Duodenal mucosa (tissue), 2 donors: Measurements from ENCODE around the gene MCM10.

Experiments
- H3K27ac ChIP-seq: one replicate; pipeline ENCODE4 v1.7.0; 2013; ENCODE audit warnings: low read depth, low read length
- H3K27me3 ChIP-seq, 2 donors: one replicate each; pipeline ENCODE4 v1.7.0; 2013; ENCODE audit warnings: low read length in 2 of 2, control low read depth in 1 of 2; ENCODE audit not compliant: insufficient read depth in 2 of 2, control insufficient read depth in 1 of 2
- H3K36me3 ChIP-seq, 2 donors: one replicate each; pipeline ENCODE4 v1.7.0; 2013; ENCODE audit warnings: low read length in 2 of 2, control low read depth in 1 of 2; ENCODE audit not compliant: insufficient read depth in 2 of 2, control insufficient read depth in 1 of 2
- H3K4me1 ChIP-seq, 2 donors: one replicate each; pipeline ENCODE4 v1.7.0; 2013; ENCODE audit warnings: low read length in 2 of 2, control low read depth in 1 of 2; ENCODE audit not compliant: insufficient read depth in 2 of 2, control insufficient read depth in 1 of 2
- H3K4me3 ChIP-seq, 2 donors: one replicate each; pipeline ENCODE4 v1.7.0; 2013; ENCODE audit warnings: low read length in 2 of 2, low read depth in 1 of 2
- H3K9ac ChIP-seq, 2 donors: one replicate each; pipeline ENCODE4 v1.7.0; 2013; ENCODE audit warnings: low read length in 2 of 2, low read depth in 1 of 2
- H3K9me3 ChIP-seq, 2 donors: one replicate each; pipeline ENCODE4 v1.7.0; 2013; ENCODE audit warnings: low read length in 2 of 2, control low read depth in 1 of 2; ENCODE audit not compliant: control insufficient read depth in 1 of 2

The MCM10 gene

DNA sequence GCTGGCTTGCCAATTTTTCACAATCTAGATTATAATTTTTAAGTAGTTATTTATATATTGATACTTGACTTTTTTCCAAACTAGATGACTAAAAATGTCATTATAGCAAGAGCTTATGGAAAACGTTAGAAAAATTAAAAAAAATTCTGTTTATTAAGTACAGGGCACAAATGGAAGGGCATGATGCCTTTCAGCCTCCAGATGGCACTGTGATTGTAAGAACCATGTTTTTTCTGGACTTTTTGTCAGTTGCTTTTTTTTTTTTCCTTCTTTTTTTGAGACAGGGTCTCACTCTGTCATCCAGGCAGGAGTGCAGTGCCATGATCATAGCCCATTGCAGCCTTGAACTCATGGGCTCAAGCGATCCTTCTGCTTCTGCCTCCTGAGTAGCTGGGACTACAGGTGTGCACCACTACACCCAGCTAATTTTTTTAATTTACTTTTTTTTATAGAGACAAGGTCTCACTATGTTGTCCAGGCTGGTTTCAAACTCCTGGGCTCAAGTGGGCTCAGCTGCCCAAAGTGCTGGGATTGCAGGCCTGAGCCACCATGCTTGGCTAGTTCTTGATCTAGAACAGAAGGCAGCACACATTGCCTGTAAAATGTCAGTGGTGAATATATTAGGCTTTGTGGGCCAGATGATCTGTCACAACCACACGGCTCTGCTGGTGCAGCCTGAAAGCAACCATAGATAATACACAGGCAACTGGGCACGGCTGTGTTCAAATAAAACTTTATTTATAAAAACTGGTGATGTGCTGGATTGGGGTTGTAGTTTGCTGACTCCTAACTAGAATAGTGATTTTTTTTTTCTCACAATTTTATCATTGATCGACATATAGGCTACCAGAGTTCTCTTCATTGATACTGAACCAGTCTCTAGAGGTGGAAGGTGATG, 45.4 kb downstream of the MCM10 start:
- Histone ChIP-seq H3K27ac (no peak overlapping the region), H3K9ac (no peak overlapping the region), H3K4me1 (no peaks in the 10 kb centered on the region), H3K4me3 (no peak overlapping the region), H3K9me3 (no peaks in the 10 kb centered on the region), H3K36me3 (peaks cover 0 to 11% of the 10 kb centered on the region in 2 donors), H3K27me3 (no peaks in the 10 kb centered on the region)

DNA sequence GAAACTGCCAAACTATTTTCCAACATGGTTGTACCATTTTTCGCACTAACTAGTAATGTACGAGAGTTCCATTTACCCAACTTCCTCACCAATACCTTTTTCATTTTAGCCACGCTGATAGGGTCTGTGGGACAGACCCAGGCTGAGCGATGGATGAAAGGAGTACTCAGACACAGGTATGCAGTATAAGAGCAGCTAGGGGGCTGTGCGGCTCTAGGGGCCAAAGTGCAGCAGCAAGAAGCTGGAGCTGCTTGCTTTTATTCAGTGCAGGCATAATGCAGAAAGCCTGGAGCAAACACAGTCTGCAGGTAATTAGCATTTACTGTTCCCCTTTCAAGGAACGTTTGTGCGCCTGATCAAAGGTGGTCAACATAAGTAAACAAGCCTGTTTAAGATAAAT, 51.8 kb downstream of the MCM10 start:
- Histone ChIP-seq H3K27me3 (no peaks in the 10 kb centered on the region), H3K36me3 (peaks cover 0 to 3% of the 10 kb centered on the region in 2 donors), H3K9me3 (no peaks in the 10 kb centered on the region), H3K27ac (no peak overlapping the region), H3K4me1 (no peaks in the 10 kb centered on the region), H3K9ac (no peak overlapping the region), H3K4me3 (no peak overlapping the region)

DNA sequence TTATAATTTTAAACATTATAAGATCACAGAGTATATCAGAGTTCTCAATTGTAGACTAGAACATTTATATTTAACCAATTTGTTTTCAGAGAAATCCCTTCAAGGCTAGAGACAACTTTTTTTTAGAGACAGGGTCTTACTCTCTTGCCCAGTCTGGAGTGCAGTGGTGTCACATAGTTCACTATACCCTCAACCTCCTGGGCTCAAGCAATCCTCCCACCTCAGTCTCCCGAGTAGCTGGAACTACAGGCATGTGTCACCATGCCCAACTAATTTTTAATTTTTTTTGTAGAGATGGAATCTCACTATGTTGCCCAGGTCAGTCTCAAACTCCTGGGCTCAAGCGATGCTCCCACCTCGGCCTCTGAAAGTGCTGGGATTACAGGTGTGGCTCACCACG, 57.5 kb downstream of the MCM10 start:
- H3K9ac ChIP-seq = no peak overlapping the region
- no peaks in the 10 kb centered on the region for H3K27me3 ChIP-seq
- H3K9me3 ChIP-seq = no peaks in the 10 kb centered on the region
- no peak overlapping the region for H3K4me3 ChIP-seq
- no peak overlapping the region for H3K27ac ChIP-seq
- H3K4me1 ChIP-seq = no peaks in the 10 kb centered on the region
- H3K36me3 ChIP-seq = no peaks in the 10 kb centered on the region

DNA sequence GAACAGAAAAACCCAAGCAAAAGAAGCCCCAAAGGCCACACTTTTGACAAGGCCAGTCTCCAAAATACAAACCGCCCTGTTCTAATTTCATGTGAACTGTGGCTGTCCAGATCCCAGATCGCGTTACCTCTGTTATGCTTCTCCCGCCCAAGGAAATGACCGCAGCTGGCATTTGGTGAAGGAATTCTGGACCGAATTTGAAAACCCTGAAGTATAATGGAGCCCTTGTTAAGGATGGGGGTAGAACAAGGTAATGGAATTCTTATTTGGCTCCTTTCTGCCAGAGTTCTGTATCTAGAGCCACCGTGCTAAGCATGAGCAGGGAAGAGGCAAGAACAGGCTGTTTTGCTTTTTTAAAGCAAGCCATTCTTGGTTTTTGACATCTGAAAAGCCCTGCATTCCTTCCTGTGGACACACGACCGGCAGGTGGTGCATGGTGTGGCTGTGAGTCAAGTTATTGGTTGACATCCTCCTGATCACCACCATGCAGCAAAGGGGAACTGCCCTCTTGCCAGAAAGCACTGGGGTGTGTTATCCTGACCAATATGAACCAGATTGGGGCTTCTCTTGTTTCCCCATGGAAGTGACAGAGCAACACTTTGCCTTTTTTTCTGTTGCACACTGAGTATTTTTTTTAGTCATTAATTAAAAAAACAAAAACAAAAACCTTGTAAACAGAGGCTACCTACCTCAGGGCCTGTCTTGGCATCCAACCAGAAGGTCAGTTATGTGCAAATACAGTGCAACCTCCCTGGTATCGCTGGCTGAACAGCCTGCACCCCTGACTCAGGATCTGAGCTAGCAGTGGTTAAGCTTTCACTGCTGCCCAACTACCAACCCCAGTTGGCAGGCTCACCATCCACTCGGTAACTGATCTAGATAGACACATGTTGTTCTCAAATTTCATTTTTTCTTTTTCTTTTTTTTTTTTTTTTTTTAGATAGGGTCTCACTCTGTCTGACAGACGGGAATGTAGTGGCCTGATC, 58.6 kb downstream of the MCM10 start:
- Histone ChIP-seq H3K27ac (no peak overlapping the region), H3K4me3 (no peak overlapping the region), H3K36me3 (no peaks in the 10 kb centered on the region)

DNA sequence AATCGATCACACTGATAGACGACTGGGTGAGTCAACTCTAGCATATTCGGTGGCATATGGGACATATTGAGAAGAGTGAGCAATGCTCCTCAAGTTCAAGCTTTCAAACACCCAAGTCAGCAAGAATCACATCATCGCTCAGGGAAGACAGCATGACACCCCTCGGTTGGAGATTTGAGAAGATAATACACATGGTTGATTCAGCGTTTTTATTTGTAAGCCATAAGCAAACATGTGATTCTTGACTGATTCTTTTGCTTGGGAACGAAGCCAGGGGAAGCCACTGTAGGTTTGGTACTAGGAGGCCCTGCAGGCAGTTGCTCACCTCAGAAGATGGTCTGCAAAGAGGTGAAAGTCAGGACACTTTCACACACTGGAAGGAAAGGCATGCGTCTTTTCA, 60.2 kb downstream of the MCM10 start:
- Histone ChIP-seq H3K27ac (no peak overlapping the region), H3K4me3 (no peak overlapping the region), H3K9ac (no peak overlapping the region), H3K27me3 (no peaks in the 10 kb centered on the region), H3K9me3 (no peaks in the 10 kb centered on the region), H3K4me1 (no peaks in the 10 kb centered on the region), H3K36me3 (no peaks in the 10 kb centered on the region)

More for the DNA sequence above, 58.6 kb downstream of the MCM10 start:
- no peaks in the 10 kb centered on the region for H3K9me3 ChIP-seq
- H3K27me3 ChIP-seq = no peaks in the 10 kb centered on the region
- H3K4me1 ChIP-seq = no peaks in the 10 kb centered on the region
- no peak overlapping the region for H3K9ac ChIP-seq

DNA sequence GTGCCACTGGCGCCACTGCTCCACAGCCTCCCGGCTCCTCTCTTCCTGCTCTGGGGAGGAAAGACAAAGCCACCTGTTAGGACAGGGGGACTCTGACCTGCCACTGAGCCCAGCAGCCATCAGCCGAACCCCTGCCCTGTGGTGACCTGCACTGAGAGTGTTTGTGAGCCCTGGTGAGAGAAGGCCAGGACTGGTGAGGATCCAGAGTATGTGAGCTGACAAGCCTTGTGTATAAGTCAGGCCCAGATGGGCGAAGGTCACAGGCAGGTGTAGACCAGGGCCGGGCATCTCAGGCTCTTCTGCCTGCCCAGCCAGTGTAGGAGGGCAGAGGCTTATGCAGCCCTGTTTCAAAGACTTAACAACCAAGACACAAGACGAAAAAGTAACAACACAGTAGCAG, 60.8 kb downstream of the MCM10 start:
- Histone ChIP-seq H3K4me1 (no peaks in the 10 kb centered on the region), H3K27ac (no peak overlapping the region), H3K36me3 (no peaks in the 10 kb centered on the region), H3K9ac (no peak overlapping the region), H3K4me3 (no peak overlapping the region), H3K9me3 (no peaks in the 10 kb centered on the region), H3K27me3 (no peaks in the 10 kb centered on the region)

DNA sequence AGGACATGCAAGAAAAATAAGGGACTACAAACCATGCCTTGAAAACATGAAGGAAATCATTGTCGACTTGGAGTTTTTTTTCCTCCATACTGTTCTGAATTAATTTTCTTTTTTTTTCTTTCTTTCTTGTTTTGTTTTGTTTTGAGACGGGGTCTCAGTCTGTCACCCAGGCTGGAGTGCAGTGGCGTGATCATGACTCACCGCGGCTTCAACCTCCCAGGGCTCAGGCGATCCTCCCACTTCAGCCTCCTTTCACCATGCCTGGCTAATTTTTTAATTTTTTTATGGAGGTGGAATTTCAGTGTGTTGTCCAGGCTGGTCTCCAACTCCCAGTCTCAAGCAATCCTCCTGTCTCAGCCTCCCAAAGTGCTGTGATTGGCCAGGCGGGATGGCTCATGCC, 61.2 kb downstream of the MCM10 start:
- no peak overlapping the region for H3K9ac ChIP-seq

DNA sequence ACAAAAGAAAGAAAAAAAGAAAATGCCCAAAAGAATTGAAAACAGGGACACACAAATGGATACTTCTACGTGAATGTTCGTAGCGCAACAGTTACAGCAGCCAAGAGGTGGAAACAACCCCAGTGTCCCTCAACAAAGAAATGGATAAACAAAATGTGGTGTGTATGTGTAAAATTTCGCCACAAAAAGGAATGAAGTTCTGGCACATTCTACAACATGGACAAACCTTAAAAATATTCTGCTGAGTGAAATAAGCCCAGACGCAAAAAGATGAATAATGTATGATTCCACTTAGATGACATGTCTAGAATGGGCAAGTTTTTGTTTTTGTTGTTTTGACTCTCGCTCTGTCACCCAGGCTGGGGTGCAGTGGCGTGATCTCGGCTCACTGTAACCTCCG, 61.9 kb downstream of the MCM10 start:
- H3K27ac ChIP-seq = no peak overlapping the region
- H3K4me3 ChIP-seq = no peak overlapping the region
- no peaks in the 10 kb centered on the region for H3K4me1 ChIP-seq
- H3K9ac ChIP-seq = no peak overlapping the region
- no peaks in the 10 kb centered on the region for H3K36me3 ChIP-seq
- H3K9me3 ChIP-seq = no peaks in the 10 kb centered on the region
- H3K27me3 ChIP-seq = no peaks in the 10 kb centered on the region

More for the DNA sequence above, 61.2 kb downstream of the MCM10 start:
- Histone ChIP-seq H3K4me1 (no peaks in the 10 kb centered on the region), H3K27me3 (no peaks in the 10 kb centered on the region), H3K9me3 (no peaks in the 10 kb centered on the region), H3K27ac (no peak overlapping the region), H3K4me3 (no peak overlapping the region), H3K36me3 (no peaks in the 10 kb centered on the region)

DNA sequence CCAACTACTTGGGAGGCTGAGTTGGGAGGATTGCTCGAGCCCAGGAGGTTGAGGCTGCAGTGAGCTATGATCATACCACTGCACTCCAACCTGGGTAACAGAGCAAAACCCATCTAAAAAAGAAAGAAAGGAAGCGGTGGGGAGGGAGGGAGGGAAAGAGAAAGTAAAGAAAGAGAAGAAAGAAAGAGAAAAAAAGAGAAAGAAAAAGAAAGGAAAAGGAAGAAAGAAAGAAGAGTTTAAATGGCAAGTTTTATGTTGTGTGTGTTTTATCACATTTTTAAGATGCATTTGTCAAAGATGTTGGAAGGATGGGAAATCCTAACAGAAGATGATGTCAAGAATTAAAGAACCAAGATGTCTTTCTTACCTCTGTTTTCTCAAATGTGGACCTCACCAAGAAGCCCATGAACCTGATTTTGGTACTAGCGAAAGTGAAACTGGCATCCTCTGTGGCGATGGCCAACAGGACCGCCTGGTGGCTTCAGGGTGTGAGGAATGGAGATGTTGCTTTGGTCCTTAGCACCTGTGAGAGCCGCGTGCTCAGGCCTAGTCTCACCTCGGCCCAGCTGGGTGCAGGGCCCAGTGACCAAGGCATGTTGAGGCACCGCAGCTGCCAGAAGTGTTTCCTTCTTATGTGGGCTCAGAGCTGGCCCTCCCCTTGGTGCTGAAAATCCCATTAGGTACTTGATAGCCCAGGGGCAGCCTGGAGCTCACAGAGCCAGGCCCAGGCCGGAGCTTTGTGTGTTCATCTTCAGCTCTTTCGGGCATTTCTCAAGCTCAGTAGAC, 63.0 kb downstream of the MCM10 start:
- Histone ChIP-seq H3K27ac (no peak overlapping the region), H3K9me3 (no peaks in the 10 kb centered on the region), H3K27me3 (no peaks in the 10 kb centered on the region), H3K4me1 (no peaks in the 10 kb centered on the region), H3K4me3 (no peak overlapping the region), H3K9ac (no peak overlapping the region), H3K36me3 (no peaks in the 10 kb centered on the region)
